Breast epithelium (tissue), 3 donors: ENCODE measurements around the gene SCN4B.

Experiments used
- POLR2A ChIP-seq: fragments of 450-650 bp; IDR thresholded peaks from one replicate; pipeline ENCODE4 v1.6.1; 2016; ENCODE audit warnings: antibody characterized with exemption, mild to moderate bottlenecking, moderate library complexity
- TF ChIP-seq, protein P1 (sequence below), 3 donors: fragments of 450-650 bp; IDR thresholded peaks; one replicate each; pipeline ENCODE4 v1.5.1; 2016 to 2017; ENCODE audit warnings: antibody characterized with exemption in 3 of 3, mild to moderate bottlenecking in 3 of 3, moderate library complexity in 3 of 3

GRCh38 chr11:118163494-118163893, 10.9 kb upstream of the SCN4B start:
- no peak for TF ChIP-seq POLR2A
- TF ChIP-seq, protein P1, sequence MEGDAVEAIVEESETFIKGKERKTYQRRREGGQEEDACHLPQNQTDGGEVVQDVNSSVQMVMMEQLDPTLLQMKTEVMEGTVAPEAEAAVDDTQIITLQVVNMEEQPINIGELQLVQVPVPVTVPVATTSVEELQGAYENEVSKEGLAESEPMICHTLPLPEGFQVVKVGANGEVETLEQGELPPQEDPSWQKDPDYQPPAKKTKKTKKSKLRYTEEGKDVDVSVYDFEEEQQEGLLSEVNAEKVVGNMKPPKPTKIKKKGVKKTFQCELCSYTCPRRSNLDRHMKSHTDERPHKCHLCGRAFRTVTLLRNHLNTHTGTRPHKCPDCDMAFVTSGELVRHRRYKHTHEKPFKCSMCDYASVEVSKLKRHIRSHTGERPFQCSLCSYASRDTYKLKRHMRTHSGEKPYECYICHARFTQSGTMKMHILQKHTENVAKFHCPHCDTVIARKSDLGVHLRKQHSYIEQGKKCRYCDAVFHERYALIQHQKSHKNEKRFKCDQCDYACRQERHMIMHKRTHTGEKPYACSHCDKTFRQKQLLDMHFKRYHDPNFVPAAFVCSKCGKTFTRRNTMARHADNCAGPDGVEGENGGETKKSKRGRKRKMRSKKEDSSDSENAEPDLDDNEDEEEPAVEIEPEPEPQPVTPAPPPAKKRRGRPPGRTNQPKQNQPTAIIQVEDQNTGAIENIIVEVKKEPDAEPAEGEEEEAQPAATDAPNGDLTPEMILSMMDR (IDR thresholded peaks at IDR 0.05), result no peak
